Neural cell (in vitro differentiated cells): ENCODE data around the gene RCL1.
"Not testable (repeated sequence)": the region's sequence is repeated elsewhere in the genome, so short reads cannot be mapped to it uniquely, and the experiment has no call there.

Experiments used
- EP300 ChIP-seq: fragments of 450-650 bp; conservative IDR thresholded peaks from 2 replicates; pipeline ENCODE4 v1.6.1; 2014; ENCODE audit warnings: antibody characterized with exemption, mild to moderate bottlenecking, moderate library complexity; ENCODE audit not compliant: poor library complexity, severe bottlenecking
- EZH2 ChIP-seq: fragments of 200-600, 300-800 bp; shearing (Covaris generic), sonication (generic); IDR thresholded peaks from 2 replicates; pipeline ENCODE4 v1.6.1; 2014; ENCODE audit warnings: antibody characterized with exemption, low read length, borderline replicate concordance, mild to moderate bottlenecking; ENCODE audit not compliant: insufficient read depth, poor library complexity, severe bottlenecking
- TF ChIP-seq, protein P1 (sequence below): fragments of 450-650 bp; IDR thresholded peaks from 2 replicates; pipeline ENCODE4 v1.5.1; 2014; ENCODE audit warnings: antibody characterized with exemption, mild to moderate bottlenecking, moderate library complexity; ENCODE audit not compliant: poor library complexity, severe bottlenecking

DNA sequence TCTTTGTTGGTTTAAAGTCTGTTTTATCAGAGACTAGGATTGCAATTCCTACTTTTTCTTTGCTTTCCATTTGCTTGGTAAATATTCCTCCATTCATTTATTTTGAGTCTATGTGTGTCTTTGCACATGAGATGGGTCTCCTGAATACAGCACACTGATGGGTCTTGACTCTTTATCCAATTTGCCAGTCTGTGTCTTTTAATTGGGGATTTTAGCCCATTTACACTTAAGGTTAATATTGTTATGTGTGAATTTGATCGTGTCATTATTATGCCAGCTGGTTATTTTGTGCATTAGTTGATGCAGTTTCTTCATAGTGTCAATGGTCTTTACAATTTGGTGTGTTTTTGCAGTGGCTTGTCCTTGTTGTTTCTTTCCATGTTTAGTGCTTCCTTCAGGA, 107.1 kb downstream of the RCL1 start:
- TF ChIP-seq EZH2, EP300: not testable (repeated sequence)
- TF ChIP-seq, protein P1, sequence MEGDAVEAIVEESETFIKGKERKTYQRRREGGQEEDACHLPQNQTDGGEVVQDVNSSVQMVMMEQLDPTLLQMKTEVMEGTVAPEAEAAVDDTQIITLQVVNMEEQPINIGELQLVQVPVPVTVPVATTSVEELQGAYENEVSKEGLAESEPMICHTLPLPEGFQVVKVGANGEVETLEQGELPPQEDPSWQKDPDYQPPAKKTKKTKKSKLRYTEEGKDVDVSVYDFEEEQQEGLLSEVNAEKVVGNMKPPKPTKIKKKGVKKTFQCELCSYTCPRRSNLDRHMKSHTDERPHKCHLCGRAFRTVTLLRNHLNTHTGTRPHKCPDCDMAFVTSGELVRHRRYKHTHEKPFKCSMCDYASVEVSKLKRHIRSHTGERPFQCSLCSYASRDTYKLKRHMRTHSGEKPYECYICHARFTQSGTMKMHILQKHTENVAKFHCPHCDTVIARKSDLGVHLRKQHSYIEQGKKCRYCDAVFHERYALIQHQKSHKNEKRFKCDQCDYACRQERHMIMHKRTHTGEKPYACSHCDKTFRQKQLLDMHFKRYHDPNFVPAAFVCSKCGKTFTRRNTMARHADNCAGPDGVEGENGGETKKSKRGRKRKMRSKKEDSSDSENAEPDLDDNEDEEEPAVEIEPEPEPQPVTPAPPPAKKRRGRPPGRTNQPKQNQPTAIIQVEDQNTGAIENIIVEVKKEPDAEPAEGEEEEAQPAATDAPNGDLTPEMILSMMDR = not testable (repeated sequence)
